ENCODE results near the gene RHBDF2.

RHBDF2 gene

GRCh38 chr17:76459674-76460073, 41.5 kb downstream of the RHBDF2 start:
- Mint-ChIP-seq H3K27me3 (no peaks in the 10 kb centered on the region), H3K9me3 (no peaks in the 10 kb centered on the region), H3K27ac (no peak overlapping the region), H3K4me3 (no peak overlapping the region), H3K36me3 (ENCODE audit: low read depth) (no peaks in the 10 kb centered on the region), H3K4me1 (no peaks in the 10 kb centered on the region)
- no peak for ATAC-seq
- DNase-seq = no peak

GRCh38 chr17:76458580-76459490, 42.4 kb downstream of the RHBDF2 start:
- Mint-ChIP-seq H3K9me3 (no peaks in the 10 kb centered on the region), H3K4me3 (no peak overlapping the region), H3K4me1 (no peaks in the 10 kb centered on the region)

GRCh38 chr17:76453431-76453743, 47.8 kb downstream of the RHBDF2 start:
- Mint-ChIP-seq H3K4me3 (peak overlapping the region; percentile 86), H3K4me1 (peaks cover 31% of the 10 kb centered on the region), H3K9me3 (no peaks in the 10 kb centered on the region), H3K36me3 (ENCODE audit: low read depth) (peaks cover 5% of the 10 kb centered on the region), H3K27ac (no peak overlapping the region), H3K27me3 (no peaks in the 10 kb centered on the region)
- ATAC-seq (no peak), DNase-seq (no peak)

More at GRCh38 chr17:76458580-76459490, 42.4 kb downstream of the RHBDF2 start:
- H3K27ac Mint-ChIP-seq = no peak overlapping the region
- H3K27me3 Mint-ChIP-seq = no peaks in the 10 kb centered on the region
- ATAC-seq = no peak
- DNase-seq = peak; percentile 20
- H3K36me3 Mint-ChIP-seq (ENCODE audit: low read depth) = no peaks in the 10 kb centered on the region

- peaks cover 5% of the 10 kb centered on the region for H3K36me3 Mint-ChIP-seq (ENCODE audit: low read depth)
- DNase-seq = peak; percentile 96
- no peaks in the 10 kb centered on the region for H3K27me3 Mint-ChIP-seq
- H3K4me3 Mint-ChIP-seq = peak within 1 kb of the TSS; percentile 86
- ATAC-seq = peak; percentile 93
- peaks cover 36% of the 10 kb centered on the region for H3K4me1 Mint-ChIP-seq
- H3K27ac Mint-ChIP-seq = no peak within 1 kb of the TSS
- no peaks in the 10 kb centered on the region for H3K9me3 Mint-ChIP-seq
These were observed 48.4 kb downstream of the RHBDF2 start, which contains the start of gene UBE2O for GRCh38 chr17:76452660-76453430. Gene UBE2O (minus strand): TSS chr17:76453152. CDS start chr17:76453141, 11 bp downstream.

- Mint-ChIP-seq H3K36me3 (ENCODE audit: low read depth) (peaks cover 5% of the 10 kb centered on the region), H3K4me3 (peak overlapping the region; percentile 86), H3K4me1 (peaks cover 43% of the 10 kb centered on the region), H3K27me3 (no peaks in the 10 kb centered on the region), H3K27ac (no peak overlapping the region), H3K9me3 (no peaks in the 10 kb centered on the region)
- ATAC-seq = peak; percentile 9
- no peak for DNase-seq
These were observed 49.0 kb downstream of the RHBDF2 start for GRCh38 chr17:76452127-76452659.

- DNase-seq (no peak), ATAC-seq (no peak)
- H3K27ac Mint-ChIP-seq = peak overlapping the region; percentile 47
- H3K27me3 Mint-ChIP-seq = no peaks in the 10 kb centered on the region
- H3K4me3 Mint-ChIP-seq = peak overlapping the region; percentile 86
- no peaks in the 10 kb centered on the region for H3K9me3 Mint-ChIP-seq
- peaks cover 49% of the 10 kb centered on the region for H3K4me1 Mint-ChIP-seq
- H3K36me3 Mint-ChIP-seq (ENCODE audit: low read depth) = peaks cover 5% of the 10 kb centered on the region
These were observed 49.7 kb downstream of the RHBDF2 start for GRCh38 chr17:76451506-76451905.

- DNase-seq (no peak), ATAC-seq (no peak)
- Mint-ChIP-seq H3K36me3 (ENCODE audit: low read depth) (peaks cover 5% of the 10 kb centered on the region), H3K9me3 (no peaks in the 10 kb centered on the region), H3K4me1 (peaks cover 73% of the 10 kb centered on the region), H3K27me3 (no peaks in the 10 kb centered on the region), H3K4me3 (no peak overlapping the region), H3K27ac (no peak overlapping the region)
These were observed 52.1 kb downstream of the RHBDF2 start for GRCh38 chr17:76449126-76449525.

- ATAC-seq (peak; percentile 79), DNase-seq (peak; percentile 21)
- Mint-ChIP-seq H3K27ac (peak overlapping the region; percentile 32), H3K4me1 (peaks cover 81% of the 10 kb centered on the region), H3K27me3 (no peaks in the 10 kb centered on the region), H3K36me3 (ENCODE audit: low read depth) (peaks cover 7% of the 10 kb centered on the region), H3K9me3 (no peaks in the 10 kb centered on the region), H3K4me3 (no peak overlapping the region)
These were observed 53.1 kb downstream of the RHBDF2 start for GRCh38 chr17:76447931-76448652.

GRCh38 chr17:76446449-76447231, 54.6 kb downstream of the RHBDF2 start:
- no peaks in the 10 kb centered on the region for H3K27me3 Mint-ChIP-seq
- peaks cover 89% of the 10 kb centered on the region for H3K4me1 Mint-ChIP-seq
- DNase-seq = no peak
- no peaks in the 10 kb centered on the region for H3K9me3 Mint-ChIP-seq
- H3K27ac Mint-ChIP-seq = peak overlapping the region; percentile 22
- H3K4me3 Mint-ChIP-seq = no peak overlapping the region
- peak; percentile 72 for ATAC-seq
- peaks cover 11% of the 10 kb centered on the region for H3K36me3 Mint-ChIP-seq (ENCODE audit: low read depth)

- DNase-seq = no peak
- H3K36me3 Mint-ChIP-seq (ENCODE audit: low read depth) = peaks cover 6% of the 10 kb centered on the region
- no peaks in the 10 kb centered on the region for H3K9me3 Mint-ChIP-seq
- no peak overlapping the region for H3K27ac Mint-ChIP-seq
- ATAC-seq = no peak
- H3K4me1 Mint-ChIP-seq = peaks cover 83% of the 10 kb centered on the region
- no peaks in the 10 kb centered on the region for H3K27me3 Mint-ChIP-seq
- no peak overlapping the region for H3K4me3 Mint-ChIP-seq
These were observed 55.4 kb downstream of the RHBDF2 start for GRCh38 chr17:76445697-76446448.

GRCh38 chr17:76444518-76445311, 56.5 kb downstream of the RHBDF2 start:
- ATAC-seq (peak; percentile 44), DNase-seq (no peak)
- Mint-ChIP-seq H3K27me3 (no peaks in the 10 kb centered on the region), H3K4me1 (peaks cover 76% of the 10 kb centered on the region), H3K27ac (peak overlapping the region; percentile 14), H3K4me3 (no peak overlapping the region), H3K36me3 (ENCODE audit: low read depth) (peaks cover 6% of the 10 kb centered on the region), H3K9me3 (no peaks in the 10 kb centered on the region)
